ENCODE data around the gene WARS2. TPM values are rescaled to one million over a fixed set of nuclear protein-coding genes. Genes with fewer than 3 reads are reported as not detected.
A peak's percentile ranks its signal among the peaks of the same experiment; 100 is the strongest.
"Not testable (repeated sequence)": the region's sequence is repeated elsewhere in the genome, so short reads cannot be mapped to it uniquely, and the experiment has no call there.

WARS2 gene
- total RNA-seq, 1 donor from 2014 or later = 13.4 TPM

- ATAC-seq (peak; percentile 5), DNase-seq (no peak)
- Histone ChIP-seq H3K27me3 (no peaks in the 10 kb centered on the region), H3K27ac (no peak overlapping the region), H3K4me3 (no peak overlapping the region), H3K9me3 (no peaks in the 10 kb centered on the region), H3K4me1 (peaks cover 14% of the 10 kb centered on the region), H3K36me3 (no peaks in the 10 kb centered on the region)
- TF ChIP-seq, protein P1, sequence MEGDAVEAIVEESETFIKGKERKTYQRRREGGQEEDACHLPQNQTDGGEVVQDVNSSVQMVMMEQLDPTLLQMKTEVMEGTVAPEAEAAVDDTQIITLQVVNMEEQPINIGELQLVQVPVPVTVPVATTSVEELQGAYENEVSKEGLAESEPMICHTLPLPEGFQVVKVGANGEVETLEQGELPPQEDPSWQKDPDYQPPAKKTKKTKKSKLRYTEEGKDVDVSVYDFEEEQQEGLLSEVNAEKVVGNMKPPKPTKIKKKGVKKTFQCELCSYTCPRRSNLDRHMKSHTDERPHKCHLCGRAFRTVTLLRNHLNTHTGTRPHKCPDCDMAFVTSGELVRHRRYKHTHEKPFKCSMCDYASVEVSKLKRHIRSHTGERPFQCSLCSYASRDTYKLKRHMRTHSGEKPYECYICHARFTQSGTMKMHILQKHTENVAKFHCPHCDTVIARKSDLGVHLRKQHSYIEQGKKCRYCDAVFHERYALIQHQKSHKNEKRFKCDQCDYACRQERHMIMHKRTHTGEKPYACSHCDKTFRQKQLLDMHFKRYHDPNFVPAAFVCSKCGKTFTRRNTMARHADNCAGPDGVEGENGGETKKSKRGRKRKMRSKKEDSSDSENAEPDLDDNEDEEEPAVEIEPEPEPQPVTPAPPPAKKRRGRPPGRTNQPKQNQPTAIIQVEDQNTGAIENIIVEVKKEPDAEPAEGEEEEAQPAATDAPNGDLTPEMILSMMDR (IDR thresholded peaks at IDR 0.05) = no peak
- intact Hi-C loops (cut with DNase I) = no loop called here
Observed at GRCh38 chr1:119136401-119136800, 4.1 kb downstream of the WARS2 start.

GRCh38 chr1:119133987-119134386 lies 6.5 kb downstream of the WARS2 start:
- Histone ChIP-seq H3K9me3 (no peaks in the 10 kb centered on the region), H3K4me3 (no peak overlapping the region), H3K36me3 (no peaks in the 10 kb centered on the region), H3K4me1 (peaks cover 2% of the 10 kb centered on the region), H3K27ac (no peak overlapping the region), H3K27me3 (no peaks in the 10 kb centered on the region)
- no peak for ATAC-seq
- TF ChIP-seq, protein P1 (IDR thresholded peaks at IDR 0.05) = no peak
- intact Hi-C loops (cut with DNase I) = no loop called here
- no peak for DNase-seq

DNA sequence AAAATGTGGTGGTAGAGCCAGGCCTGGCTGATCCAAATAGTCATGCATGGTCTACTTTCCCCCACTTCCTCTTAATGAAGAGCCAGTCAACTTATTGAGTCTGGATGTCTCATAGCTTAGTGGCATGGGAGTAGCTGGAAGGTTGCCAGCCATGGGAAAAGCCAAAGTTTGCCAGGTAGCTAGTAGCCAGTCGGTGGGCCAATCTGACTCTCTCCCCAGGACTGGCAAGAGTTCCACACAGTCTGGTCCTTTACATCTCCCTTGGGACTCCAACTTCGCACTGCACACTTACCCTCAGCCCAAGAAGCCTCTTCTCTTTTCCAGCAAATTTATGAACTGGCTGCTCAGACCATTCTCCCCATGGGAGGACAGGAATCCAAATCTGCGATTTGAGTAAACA lies 8.3 kb downstream of the WARS2 start:
- Histone ChIP-seq H3K9me3 (no peaks in the 10 kb centered on the region), H3K27me3 (no peaks in the 10 kb centered on the region), H3K27ac (no peak overlapping the region), H3K4me1 (no peaks in the 10 kb centered on the region), H3K36me3 (no peaks in the 10 kb centered on the region), H3K4me3 (no peak overlapping the region)
- ATAC-seq (no peak), DNase-seq (no peak)
- TF ChIP-seq, protein P1 (IDR thresholded peaks at IDR 0.05) = no peak
- intact Hi-C loops (cut with DNase I) = no loop called here

GRCh38 chr1:119125874-119126273 lies 14.6 kb downstream of the WARS2 start:
- H3K36me3 ChIP-seq = no peaks in the 10 kb centered on the region
- no peak for ATAC-seq
- no peak overlapping the region for H3K27ac ChIP-seq
- H3K4me3 ChIP-seq = no peak overlapping the region
- no peak for DNase-seq
- TF ChIP-seq, protein P1 (IDR thresholded peaks at IDR 0.05) = no peak
- no peaks in the 10 kb centered on the region for H3K27me3 ChIP-seq
- intact Hi-C loops (cut with DNase I) = no loop called here
- H3K4me1 ChIP-seq = no peaks in the 10 kb centered on the region
- no peaks in the 10 kb centered on the region for H3K9me3 ChIP-seq

DNA sequence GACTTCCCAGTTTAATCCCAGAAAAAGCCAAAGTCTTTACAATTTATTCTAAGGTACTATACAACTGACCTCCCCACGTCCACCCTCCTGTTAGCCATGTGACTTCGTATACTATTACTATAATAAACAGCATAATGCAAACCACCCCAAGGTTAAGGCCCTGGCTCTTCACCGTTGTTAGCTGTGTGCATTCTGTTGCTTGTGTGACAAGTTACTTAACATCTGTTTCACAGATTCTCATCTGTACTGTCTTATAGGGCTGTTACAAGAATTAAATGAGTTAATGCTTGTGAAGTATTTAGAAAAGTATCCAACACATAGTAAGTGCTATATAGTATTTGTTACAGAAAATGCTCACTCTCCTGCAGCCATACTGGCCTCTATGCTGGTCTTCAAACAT lies 15.7 kb downstream of the WARS2 start:
- no peaks in the 10 kb centered on the region for H3K9me3 ChIP-seq
- no peak for ATAC-seq
- H3K27ac ChIP-seq = no peak overlapping the region
- no peaks in the 10 kb centered on the region for H3K4me1 ChIP-seq
- TF ChIP-seq, protein P1 (IDR thresholded peaks at IDR 0.05) = no peak
- no peaks in the 10 kb centered on the region for H3K36me3 ChIP-seq
- no peak overlapping the region for H3K4me3 ChIP-seq
- no peak for DNase-seq
- intact Hi-C loops (cut with DNase I) = no loop called here
- no peaks in the 10 kb centered on the region for H3K27me3 ChIP-seq

DNA sequence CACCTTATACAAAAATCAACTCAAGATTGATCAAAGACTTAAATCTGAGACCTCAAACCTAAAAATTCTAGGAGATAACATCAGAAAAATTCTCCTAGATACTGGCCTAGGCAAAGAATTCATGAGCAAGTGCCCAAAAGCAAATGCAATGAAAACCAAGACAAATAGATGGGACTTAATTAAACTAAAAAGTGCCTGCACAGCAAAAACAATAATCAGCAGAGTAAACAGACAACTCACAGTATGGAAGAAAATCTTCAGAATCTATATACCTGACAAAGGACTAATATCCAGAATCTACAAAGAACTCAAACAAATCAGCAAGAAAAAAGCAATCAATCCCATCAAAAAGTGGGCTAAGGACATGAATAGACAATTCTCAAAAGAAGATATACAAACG lies 18.6 kb downstream of the WARS2 start:
- H3K4me1 ChIP-seq; H3K36me3 ChIP-seq; H3K27ac ChIP-seq; H3K4me3 ChIP-seq; ATAC-seq; H3K27me3 ChIP-seq; DNase-seq; H3K9me3 ChIP-seq; intact Hi-C loops (cut with DNase I): not testable (repeated sequence)

Measured in upper lobe of right lung (tissue), 1 donor.